HepG2 (cell line): ENCODE data around the gene OXSM. TPM values are rescaled to one million over a fixed set of nuclear protein-coding genes. Genes with fewer than 3 reads are reported as not detected.

Experiments
- ELF3 ChIP-seq: IDR thresholded peaks from 2 replicates; pipeline ENCODE4 v1.6.1; 2016; ENCODE audit warnings: missing genetic modification reagents, missing compliant biosample characterization
- IKZF4 ChIP-seq: sonication (generic); formaldehyde crosslinking; IDR thresholded peaks from 2 replicates; pipeline ENCODE4 v1.5.1; 2020; ENCODE audit warnings: borderline replicate concordance, mild to moderate bottlenecking, low read depth, missing genetic modification reagents; ENCODE audit errors: not compliant biosample characterization
- KIAA2018 ChIP-seq: sonication (generic); formaldehyde crosslinking; IDR thresholded peaks from 2 replicates; pipeline ENCODE4 v1.5.0; 2020; ENCODE audit warnings: mild to moderate bottlenecking, missing genetic modification reagents, borderline replicate concordance
- SIX1 ChIP-seq: sonication (generic); formaldehyde crosslinking; IDR thresholded peaks from 2 replicates; pipeline ENCODE4 v1.4.0; 2020; ENCODE audit warnings: missing genetic modification reagents, borderline replicate concordance
- ZBTB8A ChIP-seq: sonication (generic); formaldehyde crosslinking; IDR thresholded peaks from 2 replicates; pipeline ENCODE4 v1.4.0; 2020; ENCODE audit warnings: mild to moderate bottlenecking, low read depth, missing genetic modification reagents, borderline replicate concordance
- ZNF512 ChIP-seq: sonication (generic); formaldehyde crosslinking; IDR thresholded peaks from 2 replicates; pipeline ENCODE4 v1.4.0; 2020; ENCODE audit warnings: mild to moderate bottlenecking, missing genetic modification reagents
- ZNF563 ChIP-seq: sonication (generic); formaldehyde crosslinking; IDR thresholded peaks from 2 replicates; pipeline ENCODE4 v1.8.0; 2022; ENCODE audit warnings: mild to moderate bottlenecking, moderate library complexity, missing genetic modification reagents
- ZNF678 ChIP-seq: sonication (generic); formaldehyde crosslinking; IDR thresholded peaks from 2 replicates; pipeline ENCODE4 v1.4.0; 2020; ENCODE audit warnings: mild to moderate bottlenecking, missing genetic modification reagents
- ZNF75D ChIP-seq: sonication (generic); formaldehyde crosslinking; IDR thresholded peaks from 2 replicates; pipeline ENCODE4 v1.8.1; 2023; ENCODE audit warnings: missing genetic modification reagents, mild to moderate bottlenecking, borderline replicate concordance
- ZNF816 ChIP-seq: sonication (generic); formaldehyde crosslinking; IDR thresholded peaks from 2 replicates; pipeline ENCODE4 v1.8.0; 2022; ENCODE audit warnings: missing genetic modification reagents, mild to moderate bottlenecking, borderline replicate concordance
- ZNF841 ChIP-seq: sonication (generic); formaldehyde crosslinking; IDR thresholded peaks from 2 replicates; pipeline ENCODE4 v1.8.1; 2023; ENCODE audit warnings: missing genetic modification reagents, borderline replicate concordance
- polyA plus RNA-seq, 8 experiments: library from polyadenylated mRNA; depleted of rRNA in 3 of 8; stranded (reverse) in 7 of 8; unstranded in 1 of 8; fragments of >200 nt; fragmentation: Illumina TruSeq in 4 of 8; extraction: Trizol in 4 of 8; gene quantifications; 2 replicates each; pipeline versions ENCODE4 v1.2.1 to v1.2.3, GENCODE V29; 2011 to 2016; ENCODE audit warnings: low read depth in 4 of 8, missing spikeins in 1 of 8, mixed read lengths in 1 of 8; ENCODE audit not compliant: insufficient read depth in 1 of 8
- total RNA-seq, 5 experiments: library from RNA; depleted of rRNA; stranded (reverse); fragments of >200 nt; fragmentation: Illumina TruSeq; extraction: Trizol; gene quantifications; 2 replicates each; pipeline ENCODE4 v1.2.3, GENCODE V29; 2016; ENCODE audit warnings: low read depth in 1 of 5
- TF ChIP-seq, protein P1 (sequence below): sonication (generic); formaldehyde crosslinking; IDR thresholded peaks from 2 replicates; pipeline ENCODE4 v1.4.0; 2020; ENCODE audit warnings: missing genetic modification reagents, mild to moderate bottlenecking, borderline replicate concordance
- TF ChIP-seq, protein P2 (sequence below): IDR thresholded peaks from 2 replicates; pipeline ENCODE4 v1.6.1; 2016

OXSM gene
- total and polyA plus RNA-seq, 2 of the 13 experiments (the other 11 are each of a cell fraction or from before 2014, with no cell fraction given), result 18.2 to 34.4 TPM

DNA sequence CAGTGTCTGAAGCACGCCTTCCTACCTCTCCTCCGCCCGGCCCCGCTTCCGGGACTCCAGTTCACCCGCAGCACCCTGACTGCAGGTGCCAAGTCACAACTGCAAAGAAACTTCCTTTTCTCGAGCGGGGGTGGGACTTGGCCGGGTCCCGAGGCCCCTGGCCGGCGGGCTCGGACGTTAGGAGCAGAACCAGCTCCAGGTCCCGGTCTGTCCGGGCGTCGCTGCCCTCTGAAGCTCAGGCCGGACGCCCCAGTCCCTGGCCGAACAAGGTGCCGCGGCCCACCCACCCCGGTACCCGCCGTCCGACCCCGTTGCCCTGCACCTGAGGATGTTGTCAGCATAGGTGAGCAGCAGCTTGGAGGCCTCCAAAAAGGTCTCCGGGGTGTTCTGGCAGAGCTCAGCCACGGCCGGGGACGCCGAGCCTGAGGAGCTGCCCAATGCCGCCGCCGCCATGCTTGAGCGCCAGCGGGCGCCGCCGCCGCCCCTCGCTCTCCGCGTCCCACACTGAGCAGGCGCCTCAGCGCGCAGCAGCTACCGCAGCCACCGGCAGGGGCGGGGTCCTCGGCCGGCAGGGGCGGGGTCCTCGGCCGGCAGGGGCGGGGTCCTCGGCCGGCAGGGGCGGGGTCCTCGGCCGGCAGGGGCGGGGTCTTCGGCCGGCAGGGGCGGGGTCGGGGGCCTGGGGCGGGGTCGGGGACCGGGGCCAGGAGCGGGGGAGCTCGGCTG lies 6.8 kb upstream of the OXSM start, which contains the start of gene NGLY1 (continued):
- TF ChIP-seq, protein P1, sequence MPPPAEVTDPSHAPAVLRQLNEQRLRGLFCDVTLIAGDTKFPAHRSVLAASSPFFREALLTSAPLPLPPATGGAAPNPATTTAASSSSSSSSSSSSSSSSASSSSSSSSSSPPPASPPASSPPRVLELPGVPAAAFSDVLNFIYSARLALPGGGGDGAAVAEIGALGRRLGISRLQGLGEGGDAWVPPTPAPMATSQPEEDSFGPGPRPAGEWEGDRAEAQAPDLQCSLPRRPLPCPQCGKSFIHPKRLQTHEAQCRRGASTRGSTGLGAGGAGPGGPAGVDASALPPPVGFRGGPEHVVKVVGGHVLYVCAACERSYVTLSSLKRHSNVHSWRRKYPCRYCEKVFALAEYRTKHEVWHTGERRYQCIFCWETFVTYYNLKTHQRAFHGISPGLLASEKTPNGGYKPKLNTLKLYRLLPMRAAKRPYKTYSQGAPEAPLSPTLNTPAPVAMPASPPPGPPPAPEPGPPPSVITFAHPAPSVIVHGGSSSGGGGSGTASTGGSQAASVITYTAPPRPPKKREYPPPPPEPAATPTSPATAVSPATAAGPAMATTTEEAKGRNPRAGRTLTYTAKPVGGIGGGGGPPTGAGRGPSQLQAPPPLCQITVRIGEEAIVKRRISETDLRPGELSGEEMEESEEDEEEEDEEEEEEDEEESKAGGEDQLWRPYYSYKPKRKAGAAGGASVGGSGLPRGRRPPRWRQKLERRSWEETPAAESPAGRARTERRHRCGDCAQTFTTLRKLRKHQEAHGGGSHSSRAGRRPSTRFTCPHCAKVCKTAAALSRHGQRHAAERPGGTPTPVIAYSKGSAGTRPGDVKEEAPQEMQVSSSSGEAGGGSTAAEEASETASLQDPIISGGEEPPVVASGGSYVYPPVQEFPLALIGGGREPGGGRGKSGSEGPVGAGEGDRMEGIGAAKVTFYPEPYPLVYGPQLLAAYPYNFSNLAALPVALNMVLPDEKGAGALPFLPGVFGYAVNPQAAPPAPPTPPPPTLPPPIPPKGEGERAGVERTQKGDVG (CRISPR knock-in tag), result no peak
- TF ChIP-seq ZNF678 (CRISPR knock-in tag) (peak; percentile 41; the same call in 1 of the 2 replicates), ZNF563 (CRISPR knock-in tag) (peak; percentile 54), ZNF816 (CRISPR knock-in tag) (0 out of 2 replicates have a peak, but pooled peaks have one; percentile 10), KIAA2018 (CRISPR knock-in tag) (no peak), IKZF4 (CRISPR knock-in tag) (no peak), SIX1 (CRISPR knock-in tag) (no peak), ZNF75D (no peak), ELF3 (CRISPR knock-in tag) (no peak; the same call in 1 of the 2 replicates), ZNF512 (CRISPR knock-in tag) (no peak), ZNF841 (0 out of 2 replicates have a peak, but pooled peaks have one; percentile 29), ZBTB8A (no peak)
- TF ChIP-seq, protein P2, sequence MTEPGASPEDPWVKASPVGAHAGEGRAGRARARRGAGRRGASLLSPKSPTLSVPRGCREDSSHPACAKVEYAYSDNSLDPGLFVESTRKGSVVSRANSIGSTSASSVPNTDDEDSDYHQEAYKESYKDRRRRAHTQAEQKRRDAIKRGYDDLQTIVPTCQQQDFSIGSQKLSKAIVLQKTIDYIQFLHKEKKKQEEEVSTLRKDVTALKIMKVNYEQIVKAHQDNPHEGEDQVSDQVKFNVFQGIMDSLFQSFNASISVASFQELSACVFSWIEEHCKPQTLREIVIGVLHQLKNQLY, result no peak
